GM18861 (cell line): Measurements from ENCODE around the gene LILRA6.
"Not testable (repeated sequence)": the region's sequence is repeated elsewhere in the genome, so short reads cannot be mapped to it uniquely, and the experiment has no call there.

Experiments used
- ATAC-seq: cut with Tn5 transposase; IDR thresholded peaks from one replicate; pipeline ENCODE4 v1.9.1; 2021; ENCODE audit not compliant: unreplicated experiment

Gene LILRA6

DNA sequence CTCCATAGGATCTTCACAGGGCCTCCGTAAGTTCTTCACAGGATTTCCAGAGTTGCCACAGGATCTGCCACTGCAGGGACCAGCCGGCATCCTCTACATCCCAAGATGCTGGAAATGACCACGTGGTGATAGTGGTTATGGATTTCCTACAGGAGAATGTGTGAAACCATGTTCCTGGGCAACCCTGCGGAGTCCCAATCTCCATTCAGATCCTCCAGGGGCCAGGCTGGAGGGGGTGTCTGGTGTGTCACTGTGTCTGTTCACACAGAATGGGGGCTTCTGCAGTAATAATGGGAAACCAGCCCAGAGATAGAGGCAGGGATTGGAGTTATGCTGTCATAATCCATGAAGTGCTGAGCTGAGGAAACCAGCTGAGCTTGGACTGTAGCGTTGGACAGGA is 8.6 kb downstream of the LILRA6 start:
- ATAC-seq, result no peak

DNA sequence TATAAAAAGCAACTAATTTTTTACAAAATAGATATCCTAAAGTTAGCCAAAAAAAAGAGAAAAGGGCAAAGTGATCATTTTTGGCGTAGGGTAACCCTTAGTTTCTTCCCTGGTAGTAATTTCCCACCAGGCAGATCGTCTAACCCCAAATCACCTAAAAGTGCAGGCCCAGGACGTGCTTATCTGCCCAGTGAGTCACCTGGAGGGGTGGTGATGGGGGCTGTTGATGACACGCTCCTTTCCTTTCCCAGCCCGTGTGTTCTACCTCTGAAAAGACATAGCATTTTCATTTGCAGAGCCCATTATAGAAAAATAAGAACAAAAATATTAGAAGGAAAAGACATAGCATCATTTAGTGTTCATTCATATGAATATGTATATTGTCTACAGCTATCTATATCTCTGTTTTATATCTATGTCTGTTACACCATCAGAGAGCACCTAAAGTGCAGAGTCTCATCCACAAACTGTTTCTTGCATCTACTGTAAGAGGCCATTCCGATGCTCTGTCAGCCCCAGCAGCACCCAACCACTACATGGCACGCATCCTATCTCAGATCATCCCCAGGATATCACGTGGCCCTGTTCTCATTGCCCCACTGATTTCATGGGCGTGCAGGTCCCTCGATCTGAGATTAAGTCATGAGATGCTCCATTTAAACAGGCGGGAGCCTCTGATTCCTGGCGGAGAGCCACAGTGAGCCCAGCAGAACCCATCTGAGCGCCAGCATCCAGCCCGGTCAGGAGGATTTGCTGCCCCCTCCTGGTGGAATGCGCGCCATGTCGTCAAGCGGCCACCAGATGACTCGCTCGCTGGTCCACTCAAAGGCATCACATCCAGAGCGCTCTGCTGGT is 11.3 kb downstream of the LILRA6 start:
- no peak for ATAC-seq

DNA sequence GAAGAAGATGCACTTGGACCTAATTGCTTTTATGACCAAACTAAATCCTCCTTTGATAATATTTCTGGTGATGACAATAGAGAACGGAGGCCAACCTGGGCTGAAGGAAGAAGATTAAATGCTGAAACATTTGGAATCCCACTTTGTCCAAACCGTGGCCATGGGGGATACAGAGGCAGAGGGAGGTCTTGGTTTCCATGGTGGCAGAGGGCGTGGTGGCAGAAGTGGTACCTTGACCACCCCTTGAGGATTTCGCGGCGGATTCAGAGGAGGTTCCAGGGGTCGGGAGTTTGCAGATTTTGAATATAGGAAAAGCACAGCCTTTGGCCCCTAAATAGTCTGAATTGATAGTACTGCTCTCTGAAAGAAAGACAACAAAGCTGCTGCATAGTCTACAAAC is 12.6 kb downstream of the LILRA6 start:
- ATAC-seq, result no peak

DNA sequence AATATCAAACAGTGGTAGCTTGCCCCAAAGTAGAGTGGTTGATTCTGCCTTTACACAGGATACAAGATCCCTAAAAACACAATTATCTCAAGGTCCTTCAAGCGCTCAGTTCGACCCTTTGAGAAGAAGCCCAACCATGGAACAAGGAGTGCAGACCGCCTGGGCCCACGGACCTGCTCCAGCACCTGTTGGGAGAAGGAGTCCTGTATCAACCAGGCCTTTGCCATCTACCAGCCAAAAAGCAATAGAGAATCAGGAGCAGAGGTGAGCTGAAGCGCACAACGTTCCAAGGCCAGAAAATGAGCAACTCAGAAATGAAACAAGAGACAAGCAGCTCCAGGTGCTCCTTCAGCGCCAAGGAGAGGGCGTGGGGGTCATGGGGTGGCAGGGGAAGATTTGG is 13.4 kb downstream of the LILRA6 start:
- ATAC-seq, result no peak

DNA sequence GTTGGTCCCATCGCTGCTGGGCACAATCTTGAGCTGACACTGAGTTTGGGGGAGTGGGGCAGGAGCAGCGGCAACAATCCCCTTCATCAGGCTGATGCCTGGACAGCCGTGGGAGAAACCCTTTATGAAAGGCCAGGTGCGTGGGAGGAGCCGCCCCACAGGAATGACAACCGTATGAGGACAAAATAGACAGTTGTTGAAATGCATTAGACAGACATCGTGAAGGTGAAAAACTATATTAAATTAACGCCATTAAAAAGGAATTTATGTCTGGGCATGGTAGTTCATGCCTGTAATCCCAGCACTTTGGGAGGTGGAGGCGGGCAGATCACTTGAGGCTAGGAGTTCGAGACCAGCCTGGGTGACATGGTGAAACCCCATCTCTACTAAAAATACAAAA is 18.0 kb downstream of the LILRA6 start:
- not testable (repeated sequence) for ATAC-seq

DNA sequence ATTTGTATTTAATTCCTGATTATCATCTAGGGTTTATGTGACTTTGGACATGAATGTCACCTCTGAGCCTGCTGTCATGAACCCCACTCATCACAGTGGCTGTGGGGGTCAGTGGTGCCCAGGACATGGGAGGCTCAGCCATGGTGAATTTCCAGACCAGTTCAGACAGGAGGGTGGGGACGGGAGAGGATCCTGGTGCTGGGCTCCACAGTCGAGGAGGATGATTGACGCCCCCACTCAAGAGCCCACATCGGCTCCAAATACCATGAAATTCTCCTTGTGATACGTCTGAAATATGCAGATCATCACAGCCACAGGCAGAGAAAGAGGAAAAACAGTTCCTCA is 18.7 kb downstream of the LILRA6 start:
- ATAC-seq, result not testable (repeated sequence)

DNA sequence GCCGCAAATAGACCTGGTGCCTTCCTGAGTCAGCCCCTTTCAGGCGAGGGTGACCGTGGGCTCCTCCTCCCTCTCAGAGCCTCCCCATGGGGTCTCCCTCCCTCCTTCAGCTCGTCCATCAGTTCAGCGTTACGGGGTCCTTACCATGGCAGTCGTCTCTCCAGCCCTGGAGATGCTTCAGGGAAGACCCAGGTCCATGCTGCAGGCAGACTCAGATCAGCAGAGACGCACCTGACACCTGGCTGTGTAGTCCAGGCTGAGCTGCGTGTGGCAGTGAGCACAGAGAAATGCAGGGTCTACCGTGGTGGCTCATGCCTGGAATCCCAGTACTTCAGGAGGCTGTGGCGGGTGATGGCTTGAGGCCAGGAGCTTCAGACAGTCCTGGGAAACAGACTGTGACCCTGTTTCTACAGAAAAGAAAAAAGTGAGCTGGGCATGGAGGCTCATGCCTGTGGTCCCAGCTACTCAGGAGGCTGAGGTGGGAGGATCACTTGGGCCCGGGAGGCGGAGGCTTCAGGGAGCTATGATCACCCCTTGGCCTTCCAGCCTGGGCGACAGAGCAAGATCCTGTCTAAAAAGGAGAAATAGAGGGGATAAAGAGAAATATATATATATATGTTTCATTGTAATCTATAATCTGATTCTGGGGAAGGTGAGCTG is 19.2 kb downstream of the LILRA6 start:
- ATAC-seq, result not testable (repeated sequence)

DNA sequence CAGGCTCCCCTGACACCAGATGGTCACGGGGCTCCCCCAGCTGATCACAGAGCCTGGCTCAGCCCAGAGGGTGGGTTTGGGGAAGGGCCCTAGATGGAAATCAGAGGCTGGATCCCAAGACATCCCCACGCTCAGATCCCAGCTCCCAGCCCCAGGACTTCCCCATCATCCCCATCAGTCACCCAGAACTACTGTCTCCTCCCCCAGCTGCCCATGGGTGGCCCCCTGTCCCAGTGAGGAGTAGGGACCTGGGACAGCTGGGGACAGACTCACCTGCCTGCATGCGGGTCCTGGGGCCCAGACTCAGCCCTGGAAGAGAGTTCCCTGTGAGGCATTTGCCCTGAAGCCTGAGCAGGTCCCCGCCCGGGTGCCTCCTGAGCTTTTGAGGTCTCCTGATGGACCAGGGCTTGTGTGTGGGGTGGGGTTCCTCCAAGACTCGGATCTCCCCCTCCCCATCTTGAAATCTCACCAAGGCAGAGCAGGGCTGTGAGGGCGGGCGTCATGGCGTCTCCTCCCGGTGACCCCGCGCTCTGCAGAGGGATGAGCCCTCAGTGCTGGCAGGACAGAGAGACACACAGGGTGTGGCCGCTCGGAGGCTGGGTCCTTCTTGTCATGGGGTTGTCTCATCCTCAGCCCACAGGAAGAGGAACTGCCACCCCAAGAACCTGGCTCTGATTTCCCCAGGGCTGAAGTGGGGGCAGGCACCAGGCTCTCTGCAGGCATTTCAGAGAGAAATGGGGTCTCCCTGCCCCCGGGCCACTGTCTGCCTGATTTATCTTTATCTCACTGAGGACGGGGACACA is 19.9 kb downstream of the LILRA6 start, which contains the start of gene LILRB3:
Gene LILRB3, minus strand, starts transcription at position 534 of the 803 bp plus-strand sequence. Its CDS starts 31 bp downstream, at position 503.
- ATAC-seq, result not testable (repeated sequence)

DNA sequence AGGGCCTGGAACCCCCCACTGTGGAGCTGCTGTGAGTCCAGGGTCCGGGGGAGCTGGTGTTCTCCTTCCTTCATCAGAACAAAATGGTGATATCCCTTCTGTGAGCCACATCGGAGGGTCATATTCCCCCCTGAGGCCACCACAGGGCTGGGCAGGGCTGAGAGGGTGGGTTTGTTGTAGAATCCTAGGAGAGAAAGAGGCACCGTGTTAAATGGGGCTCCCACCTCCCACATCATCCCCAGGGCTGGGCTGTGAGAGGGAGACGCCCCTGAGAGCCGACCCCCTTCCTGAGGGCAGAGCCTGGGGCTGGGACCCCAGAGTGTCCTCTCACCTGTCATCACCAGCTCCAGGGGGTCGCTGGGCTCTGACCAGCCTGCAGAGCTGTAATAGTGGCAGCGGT is 20.6 kb downstream of the LILRA6 start:
- ATAC-seq, result not testable (repeated sequence)

DNA sequence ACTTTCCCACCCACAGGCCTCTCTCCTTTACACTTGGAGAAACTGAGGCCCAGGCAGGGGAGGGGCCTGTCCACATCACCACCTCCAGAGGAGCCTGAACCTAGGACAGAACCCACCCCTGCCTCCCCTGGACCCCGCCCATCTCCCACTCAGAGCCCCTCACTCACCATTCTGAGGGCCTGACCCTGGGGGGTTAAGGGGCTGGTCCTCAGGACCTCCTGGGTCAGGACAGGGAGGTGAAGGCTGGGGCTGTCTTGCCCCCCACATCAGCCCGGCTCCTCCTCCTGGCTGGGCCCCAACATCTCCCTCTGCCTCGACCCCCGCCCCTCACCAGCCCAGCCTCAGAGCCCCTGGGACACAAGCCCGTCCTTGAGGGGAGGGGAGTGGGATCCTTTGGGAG is 22.9 kb downstream of the LILRA6 start:
- not testable (repeated sequence) for ATAC-seq

DNA sequence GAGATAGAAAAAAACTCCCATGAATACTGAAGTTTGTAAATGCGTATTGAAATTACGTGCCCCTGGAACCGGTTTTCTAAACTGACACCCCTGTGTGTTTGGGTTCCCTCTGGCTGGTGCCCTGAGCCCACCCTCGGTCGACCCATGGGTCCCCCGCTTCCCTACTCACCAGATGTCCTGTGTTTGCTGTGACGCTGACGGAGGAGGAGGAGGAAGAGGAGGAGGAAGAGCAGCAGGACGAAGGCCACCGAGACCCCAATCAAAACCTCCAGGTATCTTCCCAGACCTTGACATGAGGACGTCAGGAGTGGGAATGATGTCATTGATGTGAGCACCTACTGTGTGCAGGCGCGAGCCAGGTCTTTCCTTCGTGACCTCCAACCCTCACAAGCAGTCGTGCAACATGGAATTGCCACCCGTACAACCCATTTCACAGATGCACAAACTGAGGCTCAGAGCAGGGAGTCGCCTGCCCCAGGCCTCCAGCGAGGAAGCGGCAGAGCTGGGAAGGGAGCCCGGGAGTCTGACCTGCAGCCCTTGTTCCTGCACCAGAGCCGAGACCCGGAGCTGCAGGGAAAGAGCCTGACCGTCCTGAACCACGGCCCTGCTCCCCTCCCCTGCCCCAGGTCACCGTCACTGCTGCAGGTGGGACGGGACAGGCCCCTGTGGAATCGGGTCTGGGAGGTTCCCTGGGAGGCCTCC is 23.5 kb downstream of the LILRA6 start:
- no peak for ATAC-seq

DNA sequence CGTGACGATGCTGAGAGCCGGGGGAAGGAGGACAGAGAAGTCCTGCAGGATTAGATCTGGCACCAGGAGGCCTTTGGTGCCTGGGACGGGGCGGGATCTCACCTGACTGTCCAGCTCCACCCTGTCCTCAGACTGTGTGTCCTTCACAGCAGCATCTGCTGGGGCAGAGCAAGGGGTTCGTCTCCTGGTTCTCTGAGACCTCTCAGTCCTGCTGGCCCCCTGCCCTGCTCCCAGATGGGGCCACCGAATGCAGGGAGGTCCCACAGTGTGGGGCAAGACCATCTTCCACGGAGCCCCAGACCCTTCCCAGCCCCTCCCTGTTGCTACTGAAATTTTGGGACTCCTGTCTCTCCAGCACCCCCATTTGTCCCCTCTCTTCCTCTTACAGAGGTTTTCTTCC is 24.3 kb downstream of the LILRA6 start:
- ATAC-seq, result no peak

DNA sequence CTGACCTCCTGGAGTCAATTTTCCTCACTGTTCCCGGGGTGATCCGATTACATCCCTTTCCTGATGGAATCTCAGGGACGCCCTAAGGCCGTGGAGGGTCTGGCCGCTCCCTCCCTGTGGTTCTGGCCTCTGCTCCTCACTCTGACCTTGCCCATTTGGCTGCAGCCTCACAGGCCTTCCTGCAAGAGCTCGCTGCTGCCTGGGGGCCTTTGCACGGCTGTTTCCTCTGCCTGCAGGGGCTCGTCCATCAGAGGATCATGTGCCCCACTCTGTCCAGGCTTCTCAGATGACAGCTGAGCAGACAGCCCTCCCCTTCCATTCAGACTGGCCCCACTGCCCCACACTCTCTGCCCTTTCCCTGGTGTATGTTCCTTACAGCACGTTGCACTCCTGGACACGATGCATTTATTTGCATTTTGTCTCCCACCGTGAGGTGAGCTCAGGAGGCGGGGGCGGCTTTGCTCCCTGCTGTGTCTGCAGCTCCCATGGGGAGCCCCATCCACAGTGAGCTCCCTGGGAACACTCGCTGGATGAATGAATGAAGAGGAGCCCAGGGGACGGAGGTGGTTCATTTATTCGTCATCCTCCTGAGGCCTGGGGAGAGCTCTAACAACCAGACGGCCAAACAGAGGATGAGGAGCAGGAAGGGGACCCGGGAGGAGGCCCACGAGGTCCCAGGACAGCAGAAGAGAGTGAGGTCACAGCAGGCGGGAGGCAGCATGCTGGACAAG is 24.9 kb downstream of the LILRA6 start:
- ATAC-seq, result not testable (repeated sequence)

DNA sequence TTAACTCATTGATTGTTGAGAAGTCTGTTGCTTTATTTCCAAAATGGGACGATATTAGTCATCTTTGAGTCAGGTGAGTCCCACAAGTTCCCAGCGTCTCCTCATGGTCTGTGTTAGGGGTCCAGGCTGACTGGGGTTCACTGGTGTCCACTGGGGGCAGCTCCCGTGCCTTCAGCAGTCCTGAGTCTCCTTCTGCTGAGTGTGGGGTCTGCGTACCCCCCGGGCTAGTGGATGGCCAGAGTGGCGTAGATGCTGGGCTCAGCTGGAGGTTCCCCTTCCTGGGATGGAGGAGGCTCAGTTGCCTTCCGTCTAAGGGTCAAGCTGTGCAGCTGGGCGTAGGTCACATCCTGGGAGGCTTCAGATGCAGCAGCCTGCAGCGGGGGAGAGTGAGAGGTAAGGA is 25.7 kb downstream of the LILRA6 start:
- no peak for ATAC-seq

DNA sequence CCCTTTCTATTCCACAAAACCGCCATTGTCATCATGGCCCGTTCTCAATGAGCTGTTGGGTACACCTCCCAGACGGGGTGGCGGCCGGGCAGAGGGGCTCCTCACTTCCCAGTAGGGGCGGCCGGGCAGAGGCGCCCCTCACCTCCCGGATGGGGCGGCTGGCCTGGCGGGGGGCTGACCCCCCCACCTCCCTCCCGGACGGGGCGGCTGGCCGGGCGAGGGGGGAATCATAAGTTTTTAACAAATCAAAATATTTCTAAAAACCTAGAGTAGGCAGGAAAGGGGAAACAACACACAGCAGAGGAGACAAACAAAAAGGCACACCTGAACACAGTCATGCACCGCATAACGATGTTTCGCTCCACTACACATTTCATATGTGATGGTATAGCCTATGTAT is 27.9 kb downstream of the LILRA6 start:
- not testable (repeated sequence) for ATAC-seq

DNA sequence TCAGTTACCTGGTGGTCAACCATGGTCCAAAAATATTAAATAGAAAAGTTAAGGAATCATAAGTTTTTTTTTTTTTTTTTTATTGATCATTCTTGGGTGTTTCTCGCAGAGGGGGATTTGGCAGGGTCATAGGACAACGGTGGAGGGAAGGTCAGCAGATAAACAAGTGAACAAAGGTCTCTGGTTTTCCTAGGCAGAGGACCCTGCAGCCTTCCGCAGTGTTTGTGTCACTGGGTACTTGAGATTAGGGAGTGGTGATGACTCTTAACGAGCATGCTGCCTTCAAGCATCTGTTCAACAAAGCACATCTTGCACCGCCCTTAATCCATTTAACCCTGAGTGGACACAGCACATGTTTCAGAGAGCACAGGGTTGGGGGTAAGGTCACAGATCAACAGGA is 28.4 kb downstream of the LILRA6 start:
- ATAC-seq, result not testable (repeated sequence)

DNA sequence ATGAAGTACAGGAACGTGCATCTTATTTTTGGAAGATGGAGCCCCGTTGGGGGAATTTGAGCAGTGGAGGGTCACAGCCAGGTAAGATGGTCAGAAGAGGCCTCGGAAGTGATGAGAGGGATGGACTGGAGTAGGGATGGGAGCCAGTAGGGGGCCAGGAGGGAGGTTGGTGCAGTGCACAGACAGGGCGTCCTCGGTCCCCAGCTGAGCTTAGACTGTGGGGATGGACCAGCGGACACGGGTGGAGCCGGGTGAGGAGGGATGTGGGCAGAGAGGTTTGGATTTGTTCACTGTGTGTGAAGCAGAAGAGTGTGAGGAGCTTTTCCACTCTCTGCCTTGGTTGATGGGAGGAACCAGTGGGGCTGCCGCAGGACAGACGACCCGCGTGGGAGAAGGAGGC is 31.4 kb downstream of the LILRA6 start:
- ATAC-seq, result no peak

DNA sequence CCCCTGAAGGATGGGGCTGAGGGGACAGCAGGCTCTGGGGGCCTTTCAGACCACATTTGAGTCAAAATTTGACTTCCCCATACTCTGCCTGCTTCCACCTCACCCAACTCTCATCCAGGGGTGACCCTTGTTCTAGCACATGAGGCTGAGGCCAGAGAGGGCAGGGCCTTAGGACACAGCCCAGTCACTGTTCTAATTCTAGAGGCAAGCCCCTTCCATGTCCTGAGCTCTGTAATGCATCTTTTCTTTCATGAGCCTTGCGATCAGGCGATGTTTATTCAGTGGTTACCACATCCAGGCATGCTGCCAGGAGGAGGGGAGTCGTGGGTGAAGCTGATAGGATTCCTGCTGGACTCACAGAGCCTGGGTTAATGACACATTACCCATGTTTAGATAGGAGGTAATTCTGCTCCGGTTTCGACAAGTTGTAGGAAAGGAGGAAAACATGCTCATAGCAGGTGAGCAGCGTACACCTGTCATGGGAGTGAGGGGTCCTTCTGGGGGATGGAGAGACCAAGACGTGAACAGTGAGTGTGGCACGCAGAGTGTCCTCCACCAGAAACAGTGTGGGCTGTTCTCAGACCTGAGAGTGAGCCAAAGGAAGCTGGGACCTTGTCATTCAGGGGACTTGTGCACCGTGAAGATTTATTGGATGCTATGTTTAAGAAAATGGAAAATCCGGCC is 32.6 kb downstream of the LILRA6 start:
- no peak for ATAC-seq

DNA sequence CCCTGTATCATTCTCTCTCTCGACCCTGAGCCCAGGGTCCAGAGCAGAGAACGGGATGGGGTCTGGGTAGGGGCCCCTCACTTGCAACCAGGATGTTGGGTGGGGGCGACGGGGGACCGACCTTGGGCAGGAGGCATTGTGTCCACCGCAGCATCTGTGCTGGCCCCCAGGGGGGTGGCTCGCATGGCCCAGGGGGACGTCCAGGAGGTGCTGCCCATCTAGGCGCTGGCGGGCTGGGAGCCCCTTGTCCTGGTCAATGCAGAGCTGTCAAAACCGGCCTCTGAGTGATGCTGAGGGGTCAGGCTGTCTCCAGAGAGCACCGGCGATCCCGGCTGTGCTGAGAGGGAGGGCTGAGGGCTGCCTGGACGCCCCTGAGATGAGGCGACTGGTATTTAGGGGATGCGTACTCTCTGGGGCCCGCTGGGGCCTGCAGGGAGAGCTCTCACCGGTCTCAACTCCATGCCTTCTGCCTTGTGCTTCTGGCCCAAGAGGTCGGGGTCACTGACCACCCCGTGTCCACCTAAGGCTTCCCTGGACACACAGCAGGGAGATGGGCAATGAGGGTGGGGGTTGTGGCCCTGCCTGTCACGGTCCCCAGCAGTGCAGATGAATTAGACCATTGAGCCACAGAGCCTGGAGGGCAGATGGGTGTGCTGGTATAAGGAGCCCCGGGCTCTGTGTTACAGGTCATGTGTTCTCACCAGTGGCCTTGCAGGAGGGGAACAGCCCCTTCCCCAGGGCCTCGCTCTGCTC is 33.4 kb downstream of the LILRA6 start:
- ATAC-seq, result no peak
